Upper lobe of left lung (tissue), 6 donors: ENCODE data around the gene CFL1. TPM values are rescaled to one million over a fixed set of nuclear protein-coding genes. Genes with fewer than 3 reads are reported as not detected.

Experiments
- ATAC-seq, 2 donors: fragments of 200-7000 bp; cut with Tn5 transposase; one replicate each; pipeline ENCODE4 v1.9.1; 2022; ENCODE audit warnings: mild to moderate bottlenecking in 2 of 2, moderate library complexity in 2 of 2; ENCODE audit not compliant: low FRiP score in 2 of 2
- DNase-seq, 2 donors: peaks; one replicate each; pipeline ENCODE4 v3.0.0-alpha.2; 2019 to 2020
- H3K27ac ChIP-seq, 4 donors: fragments of 200-600 bp; sonication (generic); one replicate each; pipeline ENCODE4 v1.5.1; 2016 to 2019
- H3K27me3 ChIP-seq, 4 donors: fragments of 200-600 bp; sonication (generic); one replicate each; pipeline ENCODE4 v1.5.1; 2017 to 2019
- H3K36me3 ChIP-seq, 4 donors: fragments of 200-600 bp; sonication (generic); one replicate each; pipeline ENCODE4 v1.5.1; 2016 to 2019
- H3K4me1 ChIP-seq, 4 donors: fragments of 200-600 bp; sonication (generic); one replicate each; pipeline ENCODE4 v1.5.1; 2018 to 2019
- H3K4me3 ChIP-seq, 4 donors: fragments of 200-600 bp; sonication (generic); one replicate each; pipeline ENCODE4 v1.5.1; 2017 to 2019; ENCODE audit warnings: mild to moderate bottlenecking in 2 of 4, moderate library complexity in 1 of 4
- H3K9me3 ChIP-seq, 4 donors: fragments of 200-600 bp; sonication (generic); one replicate each; pipeline ENCODE4 v1.5.1; 2018 to 2019
- CTCF ChIP-seq, 6 experiments: fragments of 450-650 bp in 4 of 6; fragments of 200-600 bp in 2 of 6; sonication (generic) in 2 of 6; IDR thresholded peaks; one replicate each; pipeline ENCODE4 v1.5.1; 2016 to 2019; ENCODE audit warnings: antibody characterized with exemption in 6 of 6
- EP300 ChIP-seq, 4 donors: sonication (generic); formaldehyde crosslinking; IDR thresholded peaks; one replicate each; pipeline ENCODE4 v1.5.1; 2017; ENCODE audit warnings: antibody characterized with exemption in 4 of 4, control low read depth in 2 of 4
- POLR2A ChIP-seq, 4 donors: fragments of 450-650 bp; IDR thresholded peaks; one replicate each; pipeline ENCODE4 v1.5.1; 2016 to 2017; ENCODE audit warnings: antibody characterized with exemption in 4 of 4, mild to moderate bottlenecking in 2 of 4
- POLR2AphosphoS5 ChIP-seq, 2 donors: sonication (generic); formaldehyde crosslinking; IDR thresholded peaks; one replicate each; pipeline ENCODE4 v1.5.1; 2017; ENCODE audit warnings: antibody characterized with exemption in 2 of 2
- WGBS, 2 donors: methylation state at CpG; one replicate each; pipeline ENCODE4 v1.1.5; 2017 to 2018; 5-methylcytosine and 5-hydroxymethylcytosine counted together
- total RNA-seq, 6 donors: library from RNA; depleted of rRNA in 4 of 6; stranded (reverse); fragments of >200 nt in 4 of 6; gene quantifications; one replicate each; pipeline versions ENCODE4 v1.1.0 to v1.2.1, GENCODE V29; 2016 to 2021
- donor health status: DM: no; HTN: no; CAD: no; lungs with moderate emphysema.
- donor health status: DM: no; HTN: yes; CAD: no; lungs with severe emphysema.

The CFL1 gene
- total RNA-seq, 6 donors from 2014 or later: 358 to 813 (median 768) TPM

GRCh38 chr11:65814131-65814985 lies 43.6 kb downstream of the CFL1 start:
- Histone ChIP-seq H3K27ac (peak overlapping the region in 2 of 4 donors; percentile 32 to 41), H3K9me3 (no peaks in the 10 kb centered on the region), H3K4me1 (peaks cover 9 to 36% (median 21%) of the 10 kb centered on the region in 4 donors), H3K27me3 (no peaks in the 10 kb centered on the region), H3K36me3 (no peaks in the 10 kb centered on the region), H3K4me3 (no peak overlapping the region)
- peak in 1 of 2 donors; percentile 78 for DNase-seq
- 62 to 64% methylated on average over 17 to 18 of the region's 18 CpGs for WGBS, 2 donors
- peak; percentile 41 to 51 for ATAC-seq
- no peak for TF ChIP-seq CTCF (IDR thresholded peaks at IDR 0.05)
- peak in 1 of 2 donors; percentile 51 for TF ChIP-seq POLR2AphosphoS5 (IDR thresholded peaks at IDR 0.05)
- TF ChIP-seq POLR2A (IDR thresholded peaks at IDR 0.05): peak in 1 of 4 donors; percentile 14
- peak in 1 of 4 donors; percentile 86 for TF ChIP-seq EP300 (IDR thresholded peaks at IDR 0.05)

- no peak overlapping the region for H3K4me3 ChIP-seq
- ATAC-seq (peak in 1 of 2 donors; percentile 66), DNase-seq (peak in 1 of 2 donors; percentile 79)
- peaks cover 1 to 24% (median 13%) of the 10 kb centered on the region in 4 donors for H3K4me1 ChIP-seq
- no peaks in the 10 kb centered on the region for H3K9me3 ChIP-seq
- peak overlapping the region in 1 of 4 donors; percentile 49 for H3K27ac ChIP-seq
- H3K36me3 ChIP-seq: no peaks in the 10 kb centered on the region
- 71 to 77% methylated on average over 16 to 19 of the region's 19 CpGs for WGBS, 2 donors
- TF ChIP-seq CTCF (IDR thresholded peaks at IDR 0.05) (no peak), POLR2AphosphoS5 (IDR thresholded peaks at IDR 0.05) (no peak), EP300 (IDR thresholded peaks at IDR 0.05) (no peak), POLR2A (IDR thresholded peaks at IDR 0.05) (no peak)
- no peaks in the 10 kb centered on the region for H3K27me3 ChIP-seq
Observed at GRCh38 chr11:65811764-65812475, 46.1 kb downstream of the CFL1 start.

GRCh38 chr11:65810046-65810868 lies 47.7 kb downstream of the CFL1 start:
- Histone ChIP-seq H3K9me3 (no peaks in the 10 kb centered on the region), H3K27me3 (no peaks in the 10 kb centered on the region), H3K36me3 (no peaks in the 10 kb centered on the region), H3K27ac (no peak overlapping the region), H3K4me3 (no peak overlapping the region), H3K4me1 (peaks cover 0 to 21% (median 10%) of the 10 kb centered on the region in 4 donors)
- no peak for DNase-seq
- WGBS, 2 donors: 83% methylated on average over 22 to 23 of the region's 23 CpGs
- no peak for ATAC-seq
- TF ChIP-seq POLR2AphosphoS5 (IDR thresholded peaks at IDR 0.05): no peak
- no peak for TF ChIP-seq CTCF (IDR thresholded peaks at IDR 0.05)
- TF ChIP-seq POLR2A (IDR thresholded peaks at IDR 0.05): no peak
- TF ChIP-seq EP300 (IDR thresholded peaks at IDR 0.05): no peak

- H3K9me3 ChIP-seq: no peaks in the 10 kb centered on the region
- H3K4me3 ChIP-seq: no peak overlapping the region
- DNase-seq (no peak), ATAC-seq (no peak)
- H3K27me3 ChIP-seq: no peaks in the 10 kb centered on the region
- no peak overlapping the region for H3K27ac ChIP-seq
- H3K36me3 ChIP-seq: no peaks in the 10 kb centered on the region
- WGBS, 2 donors: 76 to 81% methylated on average over 8 to 9 of the region's 9 CpGs
- TF ChIP-seq EP300 (IDR thresholded peaks at IDR 0.05): no peak
- TF ChIP-seq POLR2AphosphoS5 (IDR thresholded peaks at IDR 0.05): no peak
- no peak for TF ChIP-seq CTCF (IDR thresholded peaks at IDR 0.05)
- TF ChIP-seq POLR2A (IDR thresholded peaks at IDR 0.05): no peak
- peaks cover 0 to 21% (median 10%) of the 10 kb centered on the region in 4 donors for H3K4me1 ChIP-seq
Observed at GRCh38 chr11:65809496-65809895, 48.5 kb downstream of the CFL1 start.
